ENCODE results near the gene CPNE4.

Gene CPNE4

GRCh38 chr3:131716007-131716406 lies 318.8 kb downstream of the CPNE4 start:
- TF ChIP-seq TAF1 (IDR thresholded peaks at IDR 0.05; ENCODE audit: borderline replicate concordance, insufficient read depth, low read length): no peak
- TF ChIP-seq FOXP2 (optimal IDR thresholded peaks at IDR 0.05; ENCODE audit: borderline replicate concordance, extremely low read depth, extremely low read length, insufficient read depth): no peak
- no peak for TF ChIP-seq SIN3A (IDR thresholded peaks at IDR 0.05; ENCODE audit: borderline replicate concordance, insufficient read depth, low read length)
- no peak for TF ChIP-seq REST (IDR thresholded peaks at IDR 0.05; ENCODE audit: insufficient read depth in 1 of 2, low read depth in 2 of 2, low read length in 2 of 2)
- no peak for TF ChIP-seq POLR2AphosphoS5 (IDR thresholded peaks at IDR 0.05; ENCODE audit: low read depth, low read length)

GRCh38 chr3:131714585-131715220 lies 320.1 kb downstream of the CPNE4 start:
- TF ChIP-seq POLR2AphosphoS5 (IDR thresholded peaks at IDR 0.05; ENCODE audit: low read depth, low read length): no peak
- TF ChIP-seq SIN3A (IDR thresholded peaks at IDR 0.05; ENCODE audit: borderline replicate concordance, insufficient read depth, low read length): no peak
- no peak for TF ChIP-seq REST (IDR thresholded peaks at IDR 0.05; ENCODE audit: insufficient read depth in 1 of 2, low read depth in 2 of 2, low read length in 2 of 2)
- TF ChIP-seq FOXP2 (optimal IDR thresholded peaks at IDR 0.05; ENCODE audit: borderline replicate concordance, extremely low read depth, extremely low read length, insufficient read depth): no peak
- TF ChIP-seq TAF1 (IDR thresholded peaks at IDR 0.05; ENCODE audit: borderline replicate concordance, insufficient read depth, low read length): no peak

GRCh38 chr3:131713416-131714123 lies 321.2 kb downstream of the CPNE4 start:
- TF ChIP-seq FOXP2 (optimal IDR thresholded peaks at IDR 0.05; ENCODE audit: borderline replicate concordance, extremely low read depth, extremely low read length, insufficient read depth) (no peak), TAF1 (IDR thresholded peaks at IDR 0.05; ENCODE audit: borderline replicate concordance, insufficient read depth, low read length) (no peak), REST (IDR thresholded peaks at IDR 0.05; ENCODE audit: insufficient read depth in 1 of 2, low read depth in 2 of 2, low read length in 2 of 2) (no peak), SIN3A (IDR thresholded peaks at IDR 0.05; ENCODE audit: borderline replicate concordance, insufficient read depth, low read length) (no peak), POLR2AphosphoS5 (IDR thresholded peaks at IDR 0.05; ENCODE audit: low read depth, low read length) (no peak)

GRCh38 chr3:131712662-131713061 lies 322.2 kb downstream of the CPNE4 start:
- TF ChIP-seq POLR2AphosphoS5 (IDR thresholded peaks at IDR 0.05; ENCODE audit: low read depth, low read length) (no peak), REST (IDR thresholded peaks at IDR 0.05; ENCODE audit: insufficient read depth in 1 of 2, low read depth in 2 of 2, low read length in 2 of 2) (no peak), TAF1 (IDR thresholded peaks at IDR 0.05; ENCODE audit: borderline replicate concordance, insufficient read depth, low read length) (no peak), FOXP2 (optimal IDR thresholded peaks at IDR 0.05; ENCODE audit: borderline replicate concordance, extremely low read depth, extremely low read length, insufficient read depth) (no peak), SIN3A (IDR thresholded peaks at IDR 0.05; ENCODE audit: borderline replicate concordance, insufficient read depth, low read length) (no peak)
